Measurements from ENCODE around the gene CDCA4.

- TF ChIP-seq CTCF (IDR thresholded peaks at IDR 0.05) (no peak), ZFX (IDR thresholded peaks at IDR 0.05; ENCODE audit: borderline replicate concordance) (no peak)
Observed at GRCh38 chr14:105015905-105016304, 5.0 kb downstream of the CDCA4 start.

All from 22Rv1 (cell line).